ENCODE results near the gene KLF14.
"Not testable (repeated sequence)": the region's sequence is repeated elsewhere in the genome, so short reads cannot be mapped to it uniquely, and the experiment has no call there.

KLF14 gene

DNA sequence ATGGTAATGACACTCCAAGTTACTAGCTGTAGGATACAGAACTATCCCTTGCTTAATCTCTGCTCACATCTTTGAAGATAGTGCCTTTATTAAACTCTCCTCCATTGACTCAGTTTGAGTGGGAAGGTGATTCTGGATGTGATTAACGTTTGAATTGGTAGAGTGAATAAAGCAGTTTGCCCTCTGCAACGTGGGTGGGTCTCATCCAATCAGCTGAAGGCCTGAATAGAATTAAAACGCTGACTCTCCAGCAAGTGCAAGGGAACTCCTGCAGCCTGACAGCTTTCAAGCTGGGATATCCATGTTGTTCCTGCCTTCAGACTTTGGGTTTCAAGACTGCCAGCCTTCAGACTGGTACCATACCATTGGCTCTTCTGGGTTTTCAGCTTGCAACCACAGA is 21.6 kb downstream of the KLF14 start:
- no peak for DNase-seq

DNA sequence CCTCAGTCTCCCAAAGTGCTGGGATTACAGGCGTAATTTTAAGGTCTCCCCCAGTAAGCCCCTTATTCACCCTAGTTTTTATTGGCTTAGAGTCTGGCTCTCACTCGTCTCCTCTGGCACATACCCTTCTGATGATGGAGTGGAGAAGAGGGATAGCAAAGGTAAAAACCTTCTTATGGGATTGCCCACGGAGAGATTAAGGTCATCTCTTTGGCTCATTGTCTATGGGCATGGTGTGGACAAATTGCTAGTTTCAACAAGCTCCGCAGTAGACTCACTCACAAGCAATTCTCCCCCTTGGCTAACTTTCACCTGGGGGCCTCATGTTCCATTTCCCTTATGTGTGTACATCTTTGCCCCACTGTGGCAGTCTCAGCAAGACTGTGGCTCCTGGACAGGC is 25.2 kb downstream of the KLF14 start:
- no peak for DNase-seq

DNA sequence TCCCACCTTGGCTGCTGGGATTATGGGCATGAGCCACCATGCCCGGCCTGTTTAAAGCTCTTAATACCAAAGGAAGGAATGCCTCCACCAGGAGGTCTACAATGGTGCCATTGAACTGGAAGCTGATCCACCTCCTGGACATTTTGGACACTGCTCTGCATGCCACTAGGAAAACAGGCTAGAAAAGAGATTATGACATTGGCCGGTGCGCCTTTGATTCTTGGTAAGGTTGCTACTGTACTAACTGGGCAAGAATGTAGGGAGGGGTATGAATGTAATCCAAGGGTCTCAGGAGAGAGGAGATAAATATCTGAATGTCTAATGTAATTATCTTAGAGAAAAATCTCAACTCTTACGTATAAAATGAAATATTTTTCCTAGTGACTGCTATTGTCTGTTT is 26.0 kb downstream of the KLF14 start:
- no peak for DNase-seq

DNA sequence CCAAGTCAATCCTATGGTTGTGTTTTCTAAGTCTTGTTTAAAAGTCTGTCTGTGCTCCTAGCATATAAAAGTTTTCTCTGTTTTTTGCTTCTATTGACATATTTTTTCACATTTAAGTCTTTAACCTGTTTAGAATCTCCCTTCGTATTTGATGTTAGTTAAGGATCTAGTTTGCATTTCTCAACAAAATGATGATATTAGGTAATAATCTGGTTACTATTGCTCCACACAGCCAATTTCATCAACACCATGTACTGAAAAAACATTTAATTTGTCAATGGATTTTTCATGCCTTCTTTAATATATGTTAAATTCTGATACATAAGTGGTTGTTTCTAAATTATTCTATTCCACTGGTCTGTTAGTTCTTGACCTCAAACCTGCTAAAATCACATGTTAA is 30.2 kb downstream of the KLF14 start:
- no peak for DNase-seq

DNA sequence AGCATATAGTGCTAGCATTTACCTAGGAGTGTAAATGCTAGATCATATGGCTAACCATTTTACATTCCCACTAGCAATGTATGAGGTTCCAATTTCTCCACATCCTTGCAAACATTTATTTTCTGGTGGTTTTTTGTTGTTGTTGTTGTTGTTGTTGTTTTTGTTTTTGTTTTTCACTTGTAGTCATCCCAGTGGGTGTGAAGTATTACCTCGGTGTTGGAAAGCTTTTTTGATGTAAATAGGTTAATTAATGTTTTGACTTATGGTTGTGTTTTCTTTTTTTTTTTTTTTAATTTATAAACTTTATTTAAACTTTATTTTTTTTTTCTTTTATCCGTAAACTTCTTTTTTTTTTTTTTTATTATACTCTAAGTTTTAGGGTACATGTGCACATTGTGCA is 32.4 kb downstream of the KLF14 start:
- no peak for DNase-seq

DNA sequence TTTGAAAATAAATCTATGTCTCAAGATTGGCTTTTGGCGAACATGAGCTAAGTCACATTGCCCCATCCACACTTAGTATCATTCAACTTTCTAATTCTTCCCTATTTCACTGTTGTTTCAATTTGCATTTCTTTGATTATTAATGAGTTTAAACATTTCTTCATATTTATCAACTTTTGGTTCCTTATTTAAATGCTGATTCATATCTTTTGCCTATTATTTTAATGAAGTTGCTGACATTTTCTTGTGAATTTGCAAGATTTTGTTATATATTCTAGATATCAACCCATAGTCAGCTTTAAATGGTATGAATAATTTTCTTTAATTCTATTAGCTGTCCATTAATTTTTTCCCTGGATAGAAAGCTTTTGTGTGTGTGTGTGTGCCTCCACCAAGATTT is 33.2 kb downstream of the KLF14 start:
- no peak for DNase-seq

DNA sequence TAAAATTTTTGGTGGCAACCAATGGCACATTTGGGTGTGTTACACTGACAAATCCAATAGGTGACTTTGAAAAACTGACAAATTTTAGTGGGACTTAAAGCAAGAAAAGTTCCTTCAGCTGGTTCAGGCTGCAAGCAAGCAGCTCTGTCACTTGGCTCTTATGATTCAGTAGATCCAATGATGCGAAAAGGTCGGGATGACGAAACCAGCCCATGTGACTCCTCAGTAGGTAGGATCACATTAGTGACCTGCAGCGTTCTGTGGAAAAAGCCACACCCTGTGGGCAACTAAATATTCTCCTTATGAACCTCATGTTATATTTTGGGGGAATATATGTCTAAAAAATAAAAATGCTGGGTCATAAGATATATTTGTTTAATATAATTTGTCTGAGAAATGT is 34.3 kb downstream of the KLF14 start:
- no peak for DNase-seq

DNA sequence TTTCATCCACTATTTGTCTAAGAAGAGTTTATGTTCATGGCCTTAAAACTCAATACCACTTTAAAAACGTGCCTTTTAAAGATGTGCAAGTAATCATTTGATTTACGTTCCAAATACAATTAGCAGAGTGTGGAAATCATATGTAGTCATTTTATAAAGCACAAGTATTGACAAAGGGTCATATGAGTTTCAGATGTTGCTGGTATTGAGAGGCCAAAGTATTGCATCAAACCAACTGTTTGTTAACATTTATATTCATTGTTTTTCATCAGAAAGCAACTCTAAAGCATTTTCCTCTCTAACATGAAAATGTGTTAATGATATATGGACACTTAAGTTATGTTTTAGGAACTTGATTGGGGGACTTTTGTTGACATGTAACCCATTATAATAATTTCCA is 36.2 kb downstream of the KLF14 start:
- no peak for DNase-seq

DNA sequence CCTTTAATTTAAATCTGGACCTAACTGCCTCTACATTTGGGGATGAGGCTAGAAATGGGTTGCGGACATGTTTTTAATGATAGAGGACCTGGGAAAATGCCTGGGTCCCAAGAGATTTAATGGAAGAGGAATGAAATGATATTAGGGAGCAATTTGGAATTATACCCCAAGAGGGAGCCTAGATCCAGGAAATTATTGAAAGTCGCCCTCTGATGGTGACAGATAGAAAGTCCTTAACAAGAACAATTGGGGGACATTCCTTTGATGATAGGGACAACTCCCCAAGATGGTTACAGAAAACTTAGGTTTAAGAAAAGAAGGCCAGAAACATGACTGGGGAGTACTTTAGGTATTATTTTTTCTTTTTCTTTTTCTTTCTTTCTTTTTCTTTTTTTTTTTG is 38.2 kb downstream of the KLF14 start:
- DNase-seq: peak; percentile 6

DNA sequence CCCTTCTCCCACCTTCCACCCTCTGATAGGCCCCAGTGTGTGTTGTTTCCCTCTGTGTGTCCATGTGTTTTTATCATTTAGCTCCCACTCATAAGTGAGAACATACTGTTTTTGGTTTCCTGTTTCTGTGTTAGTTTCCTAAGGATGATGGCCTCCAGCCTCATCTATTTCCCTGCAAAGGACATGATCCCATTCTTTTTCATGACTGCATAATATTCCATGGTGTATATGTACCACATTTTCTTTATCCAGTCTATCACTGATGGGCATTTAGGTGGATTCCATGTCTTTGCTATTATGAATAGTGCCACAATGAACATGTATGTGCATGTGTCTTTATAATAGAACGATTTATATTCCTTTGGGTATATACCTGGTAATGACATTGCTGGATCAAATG is 41.6 kb downstream of the KLF14 start:
- not testable (repeated sequence) for DNase-seq

DNA sequence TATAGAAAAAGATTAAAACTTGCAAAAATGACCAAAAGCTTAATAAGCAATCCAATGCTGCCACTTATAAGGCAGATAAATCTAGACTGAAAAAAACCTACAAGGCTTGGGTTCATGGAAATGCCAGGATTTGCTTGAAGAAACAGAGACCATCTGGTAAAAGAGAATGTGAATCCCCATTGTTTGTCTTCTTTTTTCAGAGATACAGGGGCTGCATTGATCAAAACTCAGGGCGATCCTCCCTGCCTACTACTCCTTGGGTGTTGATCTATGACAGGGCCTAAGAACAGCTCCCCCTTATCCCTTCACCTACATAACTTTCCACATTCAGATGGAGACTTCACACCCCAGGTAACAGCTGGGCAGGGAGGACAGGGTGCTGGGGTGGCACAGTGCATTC is 44.3 kb downstream of the KLF14 start:
- no peak for DNase-seq

DNA sequence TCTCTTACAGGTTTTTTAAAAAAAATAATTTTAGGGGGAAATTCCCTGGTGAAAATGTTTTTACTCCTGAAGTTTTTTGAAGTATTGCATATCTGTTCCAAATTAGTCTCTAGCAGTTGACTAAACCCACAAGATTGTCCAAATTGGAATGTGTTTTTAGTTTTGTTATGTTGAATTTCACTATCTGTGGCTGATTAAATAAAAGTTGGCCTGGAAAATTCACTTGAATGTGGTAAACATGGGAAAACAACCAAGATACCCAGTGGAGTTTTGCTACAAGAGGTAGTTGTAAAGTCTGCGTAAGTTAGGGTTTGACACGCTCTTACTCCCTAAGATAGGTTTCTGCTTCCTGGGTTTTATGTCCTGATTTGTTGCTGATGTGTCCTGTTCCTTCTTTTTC is 51.0 kb downstream of the KLF14 start:
- no peak for DNase-seq

All from NCI-H446 treated with DMSO at 0.1 percent for 48 hours (cell line).